GM12878 (cell line): ENCODE data around the gene PREX1. TPM values are rescaled to one million over a fixed set of nuclear protein-coding genes. Genes with fewer than 3 reads are reported as not detected.

Source experiments
- BACH1 ChIP-seq: fragments of 450-650 bp; IDR thresholded peaks from 2 replicates; pipeline ENCODE4 v1.6.1; 2017; ENCODE audit warnings: mild to moderate bottlenecking, borderline replicate concordance
- BHLHE40 ChIP-seq, 2 experiments: fragments of 450-650 bp in 1 of 2; IDR thresholded peaks; 2 replicates each; pipeline ENCODE4 v1.6.1; 2011 to 2017; ENCODE audit warnings: low read depth in 2 of 2, borderline replicate concordance in 1 of 2, improper control_type of control experiment in 1 of 2, low read length in 1 of 2, mild to moderate bottlenecking in 1 of 2
- CBX3 ChIP-seq: fragments of 200-600 bp; sonication (generic); IDR thresholded peaks from 2 replicates; pipeline ENCODE4 v1.6.1; 2016; ENCODE audit warnings: low read depth, borderline replicate concordance
- CTCF ChIP-seq, 3 experiments: IDR thresholded peaks in 2 of 3; conservative IDR thresholded peaks in 1 of 3; 2 replicates each; pipeline ENCODE4 v1.5.1; 2011; ENCODE audit warnings: low read depth in 3 of 3, low read length in 3 of 3, mild to moderate bottlenecking in 3 of 3, control low read depth in 2 of 3, moderate library complexity in 2 of 3, inconsistent platforms in 1 of 3, mixed read lengths in 1 of 3; ENCODE audit not compliant: control insufficient read depth in 2 of 3, insufficient read depth in 1 of 3; ENCODE audit errors: extremely low read depth in 1 of 3
- ETV6 ChIP-seq, 2 experiments: fragments of 450-650 bp in 1 of 2; IDR thresholded peaks in 1 of 2; conservative IDR thresholded peaks in 1 of 2; 2 replicates each; pipeline ENCODE4 v1.6.1; 2014; ENCODE audit warnings: antibody characterized with exemption in 1 of 2, borderline replicate concordance in 1 of 2, low read depth in 1 of 2, mild to moderate bottlenecking in 1 of 2, moderate library complexity in 1 of 2
- EZH2 ChIP-seq: IDR thresholded peaks from 2 replicates; pipeline ENCODE4 v1.6.1; 2012; ENCODE audit warnings: low read depth, mild to moderate bottlenecking, control low read depth, inconsistent platforms, low read length, borderline replicate concordance; ENCODE audit not compliant: control insufficient read depth
- GABPA ChIP-seq: IDR thresholded peaks from 2 replicates; pipeline ENCODE4 v1.6.1; 2014; ENCODE audit warnings: antibody characterized with exemption, low read depth, mild to moderate bottlenecking, inconsistent platforms
- LARP7 ChIP-seq: fragments of 450-650 bp; IDR thresholded peaks from 2 replicates; pipeline ENCODE4 v1.6.1; 2017; ENCODE audit warnings: mild to moderate bottlenecking
- MEF2A ChIP-seq: IDR thresholded peaks from 2 replicates; pipeline ENCODE4 v1.6.1; 2011; ENCODE audit warnings: low read depth, mild to moderate bottlenecking, low read length, moderate library complexity; ENCODE audit not compliant: insufficient read depth
- PAX5 ChIP-seq: IDR thresholded peaks from 2 replicates; pipeline ENCODE4 v1.6.1; 2011; ENCODE audit warnings: low read depth, low read length, borderline replicate concordance
- PBX3 ChIP-seq: IDR thresholded peaks from 2 replicates; pipeline ENCODE4 v1.6.1; 2011; ENCODE audit warnings: mild to moderate bottlenecking, low read depth, low read length, moderate library complexity; ENCODE audit not compliant: insufficient replicate concordance
- POU2F2 ChIP-seq: IDR thresholded peaks from 3 replicates; pipeline ENCODE4 v1.6.1; 2011; ENCODE audit warnings: low read depth, mild to moderate bottlenecking, low read length, borderline replicate concordance
- PRDM15 ChIP-seq: fragments of 450-650 bp; formaldehyde crosslinking; IDR thresholded peaks from 2 replicates; pipeline ENCODE4 v1.4.0; 2020; ENCODE audit warnings: mild to moderate bottlenecking, moderate library complexity
- RELB ChIP-seq: fragments of 450-650 bp; IDR thresholded peaks from 2 replicates; pipeline ENCODE4 v1.6.1; 2017; ENCODE audit warnings: low read depth, mild to moderate bottlenecking, moderate library complexity
- SMAD5 ChIP-seq: IDR thresholded peaks from 2 replicates; pipeline ENCODE4 v1.6.1; 2016; ENCODE audit warnings: antibody characterized with exemption, low read depth
- SMC3 ChIP-seq: IDR thresholded peaks from 2 replicates; pipeline ENCODE4 v1.6.1; 2011; ENCODE audit warnings: low read length, improper control_type of control experiment, borderline replicate concordance
- STAT1 ChIP-seq: fragments of 450-650 bp; conservative IDR thresholded peaks from 2 replicates; pipeline ENCODE4 v1.6.1; 2014; ENCODE audit warnings: antibody characterized with exemption, mild to moderate bottlenecking
- USF1 ChIP-seq: IDR thresholded peaks from 2 replicates; pipeline ENCODE4 v1.6.1; 2011; ENCODE audit warnings: borderline replicate concordance, low read depth, mild to moderate bottlenecking, moderate library complexity, mixed read lengths, low read length; ENCODE audit not compliant: insufficient read depth; ENCODE audit errors: extremely low read length
- ZNF207 ChIP-seq: fragments of 450-650 bp; IDR thresholded peaks from 2 replicates; pipeline ENCODE4 v1.6.1; 2014; ENCODE audit warnings: antibody characterized with exemption, mild to moderate bottlenecking, borderline replicate concordance
- polyA plus RNA-seq, 11 experiments: library from polyadenylated mRNA; depleted of rRNA in 4 of 11; unstranded in 6 of 11; stranded (reverse) in 5 of 11; fragments of >200 nt; fragmentation: Nextera tagmentation in 4 of 11; fragmentation: Illumina TruSeq in 1 of 11; extraction: Ambion mirVana in 4 of 11; extraction: Trizol in 1 of 11; gene quantifications; 1 replicate in 1 of 11; 2 replicates in 10 of 11; pipeline versions ENCODE4 v1.2.1 to v1.2.3, GENCODE V29; 2011 to 2016; ENCODE audit warnings: inconsistent platforms in 2 of 11, missing spikeins in 2 of 11, low read depth in 1 of 11
- total RNA-seq, 4 experiments: library from RNA; depleted of rRNA in 3 of 4; stranded (reverse); fragments of >200 nt in 3 of 4; fragmentation: Illumina TruSeq in 1 of 4; extraction: Trizol in 1 of 4; gene quantifications; 2 replicates each; pipeline versions ENCODE4 v1.2.1 to v1.2.3, GENCODE V29; 2013 to 2021

PREX1 gene
- total and polyA plus RNA-seq, 10 of the 15 experiments (the other 5 are each of a cell fraction or from before 2014, with no cell fraction given), result 2.6 to 114 (median 38.9) TPM

GRCh38 chr20:48788486-48789072 lies 39.2 kb downstream of the PREX1 start (continued):
- no peak for TF ChIP-seq PRDM15 (CRISPR knock-in tag)
- no peak for TF ChIP-seq ZNF207
- no peak for TF ChIP-seq STAT1
- no peak for TF ChIP-seq CBX3
- TF ChIP-seq CTCF (IDR thresholded peaks at IDR 0.05 in 2 of 3, conservative IDR thresholded peaks at IDR 0.05 in 1 of 3; ENCODE audit: control insufficient read depth in 2 of 3, extremely low read depth in 1 of 3, insufficient read depth in 1 of 3, low read depth in 3 of 3, low read length in 3 of 3), result no peak
- no peak for TF ChIP-seq EZH2
- TF ChIP-seq GABPA, result no peak
- peak; percentile 86; the same call in 2 of the 3 replicates for TF ChIP-seq POU2F2
- TF ChIP-seq USF1, result peak; percentile 76
- TF ChIP-seq SMC3, result no peak
- peak; percentile 78; the same call in 1 of the 2 replicates for TF ChIP-seq RELB
- TF ChIP-seq ETV6 (conservative IDR thresholded peaks at IDR 0.05 in 1 of 2, IDR thresholded peaks at IDR 0.05 in 1 of 2; ENCODE audit: borderline replicate concordance in 1 of 2, low read depth in 1 of 2), result no peak; a peak in 1 of 4 replicates
- TF ChIP-seq SMAD5, result peak; percentile 43; the same call in 1 of the 2 replicates
- no peak for TF ChIP-seq LARP7
- peak; percentile 1; the same call in 1 of the 2 replicates for TF ChIP-seq BACH1
- TF ChIP-seq MEF2A, result 0 out of 2 replicates have a peak, but pooled peaks have one; percentile 65
- peak; percentile 73; the same call in 1 of the 2 replicates for TF ChIP-seq PAX5
- TF ChIP-seq BHLHE40 (IDR thresholded peaks at IDR 0.05; ENCODE audit: borderline replicate concordance in 1 of 2, low read depth in 2 of 2, low read length in 1 of 2), result peak; percentile 87 to 90
- no peak for TF ChIP-seq PBX3
